ENCODE data around the gene PPP2R5C.

GRCh38 chr14:101836135-101836534 is 74.6 kb downstream of the PPP2R5C start:
- TF ChIP-seq POLR2AphosphoS5 (IDR thresholded peaks at IDR 0.05; ENCODE audit: borderline replicate concordance, low read depth, low read length) (no peak), EZH2 (IDR thresholded peaks at IDR 0.05) (no peak)

All from SK-N-MC (cell line).